Brain microvascular endothelial cell (primary cell): ENCODE data around the gene VILL.
"Not testable (repeated sequence)": the region's sequence is repeated elsewhere in the genome, so short reads cannot be mapped to it uniquely, and the experiment has no call there.

Source experiments
- DNase-seq: peaks from one replicate; pipeline ENCODE4 v3.0.0-alpha.2; 2020
- H3K27ac ChIP-seq: fragments of 250-450 bp; sonication (Bioruptor Pico); 2 replicates; pipeline ENCODE4 v1.5.1; 2020; ENCODE audit warnings: mild to moderate bottlenecking, moderate library complexity
- H3K27me3 ChIP-seq: fragments of 250-450 bp; sonication (Bioruptor Pico); replicated peaks from 2 replicates; pipeline ENCODE4 v1.5.1; 2020; ENCODE audit warnings: mild to moderate bottlenecking
- H3K36me3 ChIP-seq: fragments of 250-450 bp; sonication (Bioruptor Pico); replicated peaks from 2 replicates; pipeline ENCODE4 v1.5.1; 2020; ENCODE audit warnings: mild to moderate bottlenecking
- H3K4me3 ChIP-seq: 2 replicates; pipeline ENCODE4 v1.5.1; 2011; ENCODE audit warnings: low read depth, mild to moderate bottlenecking, control low read depth, low read length, moderate library complexity
- in situ Hi-C: cut with HindIII; loops from 2 replicates; pipeline ENCODE4 v1.10.0; 2017; ENCODE audit warnings: low sequenced_read_pairs, low pct_ligation_motif_present
- TF ChIP-seq, protein P1 (sequence below): IDR thresholded peaks from 2 replicates; pipeline ENCODE4 v1.5.1; 2011; ENCODE audit warnings: low read depth, mild to moderate bottlenecking, moderate library complexity, low read length, control low read depth, inconsistent platforms; ENCODE audit errors: missing control alignments

VILL gene

DNA sequence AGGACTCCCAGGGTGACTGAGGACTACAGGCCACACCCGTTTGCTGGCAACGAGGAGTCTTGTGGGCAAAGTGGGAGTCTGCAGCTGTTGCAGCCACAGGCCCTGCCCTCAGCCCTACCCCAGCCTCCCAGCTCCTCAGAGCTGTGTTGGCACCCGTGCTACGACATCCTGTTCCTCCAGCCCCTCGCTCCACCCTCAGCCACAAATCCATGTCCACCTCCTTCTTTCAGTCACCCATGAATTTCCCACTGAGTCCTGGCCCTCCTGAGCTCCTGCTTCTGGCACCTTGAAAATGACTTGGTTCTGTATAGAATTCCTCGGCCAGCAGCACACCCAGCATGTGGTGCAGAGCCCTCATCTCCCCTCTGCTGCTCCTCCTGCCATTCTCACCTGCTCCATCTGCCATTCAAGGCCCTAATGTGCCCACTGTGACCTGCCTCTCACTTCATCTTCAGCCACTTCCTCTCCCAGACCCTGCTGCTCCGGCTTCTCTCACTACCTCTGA lies 20.9 kb upstream of the VILL start:
- in situ Hi-C loops = no loop called here

DNA sequence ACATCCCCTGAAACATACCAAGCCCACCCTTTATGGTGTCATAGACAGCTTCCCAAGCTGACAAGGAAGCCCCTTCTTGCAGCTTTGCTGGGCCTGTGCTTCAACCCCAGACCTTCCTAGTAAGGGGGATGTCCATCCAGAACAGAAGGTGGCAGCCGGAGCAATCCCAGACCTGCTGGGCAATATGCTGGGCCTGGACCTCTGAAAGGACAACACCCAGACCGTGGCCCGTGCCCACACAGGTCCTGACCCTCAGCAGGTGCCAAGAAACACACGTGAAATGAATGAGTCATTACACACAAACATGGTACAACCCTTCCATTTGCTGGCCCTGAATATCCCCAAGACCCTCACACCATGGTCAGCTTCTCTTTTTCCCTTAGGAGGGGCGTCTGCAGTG lies 19.8 kb upstream of the VILL start:
- in situ Hi-C loops = no loop called here
- Histone ChIP-seq H3K4me3 (no peak overlapping the region), H3K27me3 (no peaks in the 10 kb centered on the region), H3K36me3 (peaks cover 2% of the 10 kb centered on the region), H3K27ac (no peak overlapping the region)
- TF ChIP-seq, protein P1, sequence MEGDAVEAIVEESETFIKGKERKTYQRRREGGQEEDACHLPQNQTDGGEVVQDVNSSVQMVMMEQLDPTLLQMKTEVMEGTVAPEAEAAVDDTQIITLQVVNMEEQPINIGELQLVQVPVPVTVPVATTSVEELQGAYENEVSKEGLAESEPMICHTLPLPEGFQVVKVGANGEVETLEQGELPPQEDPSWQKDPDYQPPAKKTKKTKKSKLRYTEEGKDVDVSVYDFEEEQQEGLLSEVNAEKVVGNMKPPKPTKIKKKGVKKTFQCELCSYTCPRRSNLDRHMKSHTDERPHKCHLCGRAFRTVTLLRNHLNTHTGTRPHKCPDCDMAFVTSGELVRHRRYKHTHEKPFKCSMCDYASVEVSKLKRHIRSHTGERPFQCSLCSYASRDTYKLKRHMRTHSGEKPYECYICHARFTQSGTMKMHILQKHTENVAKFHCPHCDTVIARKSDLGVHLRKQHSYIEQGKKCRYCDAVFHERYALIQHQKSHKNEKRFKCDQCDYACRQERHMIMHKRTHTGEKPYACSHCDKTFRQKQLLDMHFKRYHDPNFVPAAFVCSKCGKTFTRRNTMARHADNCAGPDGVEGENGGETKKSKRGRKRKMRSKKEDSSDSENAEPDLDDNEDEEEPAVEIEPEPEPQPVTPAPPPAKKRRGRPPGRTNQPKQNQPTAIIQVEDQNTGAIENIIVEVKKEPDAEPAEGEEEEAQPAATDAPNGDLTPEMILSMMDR = no peak
- no peak for DNase-seq

More for the DNA sequence above, 20.9 kb upstream of the VILL start:
- TF ChIP-seq, protein P1 = no peak
- H3K36me3 ChIP-seq = no peaks in the 10 kb centered on the region
- no peak overlapping the region for H3K4me3 ChIP-seq
- H3K27ac ChIP-seq = no peak overlapping the region
- H3K27me3 ChIP-seq = no peaks in the 10 kb centered on the region
- DNase-seq = no peak

DNA sequence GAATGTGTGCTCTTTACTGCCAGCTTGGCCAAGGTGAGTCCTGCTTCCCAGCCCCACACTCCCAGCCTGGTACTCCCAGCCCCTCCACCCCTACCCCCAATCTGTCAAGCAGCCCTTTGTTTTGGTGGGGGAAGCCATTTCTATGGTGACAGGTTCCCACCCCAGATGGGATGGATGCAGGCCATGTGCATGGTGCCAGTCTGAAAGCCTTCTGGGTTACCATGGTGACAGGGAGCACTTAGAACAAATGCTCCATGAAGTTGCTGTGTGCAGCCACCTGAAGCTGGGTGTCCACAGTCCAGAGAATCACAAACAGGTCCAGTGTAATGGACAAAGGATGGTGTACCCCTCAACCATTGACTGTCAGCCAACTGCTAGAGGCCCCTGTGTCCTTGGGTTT lies 19.1 kb upstream of the VILL start:
- no peak for DNase-seq
- TF ChIP-seq, protein P1 = no peak
- Histone ChIP-seq H3K4me3 (no peak overlapping the region), H3K27ac (no peak overlapping the region), H3K36me3 (peaks cover 7% of the 10 kb centered on the region), H3K27me3 (no peaks in the 10 kb centered on the region)
- in situ Hi-C loops = no loop called here

GRCh38 chr3:37972056-37972455 lies 18.5 kb upstream of the VILL start:
- H3K27me3 ChIP-seq, H3K36me3 ChIP-seq, in situ Hi-C loops, H3K4me3 ChIP-seq, DNase-seq, H3K27ac ChIP-seq: not testable (repeated sequence)

GRCh38 chr3:37973246-37974054 lies 17.1 kb upstream of the VILL start:
- TF ChIP-seq, protein P1 = no peak
- Histone ChIP-seq H3K4me3 (no peak overlapping the region), H3K27me3 (no peaks in the 10 kb centered on the region), H3K27ac (no peak overlapping the region), H3K36me3 (peaks cover 8% of the 10 kb centered on the region)
- in situ Hi-C loops = no loop called here
- DNase-seq = no peak

- in situ Hi-C loops = no loop called here
- no peak overlapping the region for H3K27ac ChIP-seq
- peaks cover 8% of the 10 kb centered on the region for H3K36me3 ChIP-seq
- TF ChIP-seq, protein P1 = peak; percentile 90
- no peak overlapping the region for H3K4me3 ChIP-seq
- H3K27me3 ChIP-seq = no peaks in the 10 kb centered on the region
- peak; percentile 59 for DNase-seq
Observed at GRCh38 chr3:37974121-37975083, 16.2 kb upstream of the VILL start.
